Tibial nerve (tissue), 3 donors: ENCODE data around the gene PLA2G2A.

ENCODE experiments used
- POLR2A ChIP-seq, 2 donors: fragments of 450-650 bp; IDR thresholded peaks; one replicate each; pipeline ENCODE4 v1.6.1; 2017; ENCODE audit warnings: antibody characterized with exemption in 2 of 2, mild to moderate bottlenecking in 2 of 2, moderate library complexity in 2 of 2
- TF ChIP-seq, protein P1 (sequence below), 5 experiments: fragments of 200-600 bp in 3 of 5; fragments of 450-650 bp in 2 of 5; sonication (generic) in 3 of 5; IDR thresholded peaks; one replicate each; pipeline ENCODE4 v1.5.1; 2016 to 2019; ENCODE audit warnings: antibody characterized with exemption in 5 of 5, mild to moderate bottlenecking in 3 of 5, moderate library complexity in 2 of 5

- TF ChIP-seq, protein P1, sequence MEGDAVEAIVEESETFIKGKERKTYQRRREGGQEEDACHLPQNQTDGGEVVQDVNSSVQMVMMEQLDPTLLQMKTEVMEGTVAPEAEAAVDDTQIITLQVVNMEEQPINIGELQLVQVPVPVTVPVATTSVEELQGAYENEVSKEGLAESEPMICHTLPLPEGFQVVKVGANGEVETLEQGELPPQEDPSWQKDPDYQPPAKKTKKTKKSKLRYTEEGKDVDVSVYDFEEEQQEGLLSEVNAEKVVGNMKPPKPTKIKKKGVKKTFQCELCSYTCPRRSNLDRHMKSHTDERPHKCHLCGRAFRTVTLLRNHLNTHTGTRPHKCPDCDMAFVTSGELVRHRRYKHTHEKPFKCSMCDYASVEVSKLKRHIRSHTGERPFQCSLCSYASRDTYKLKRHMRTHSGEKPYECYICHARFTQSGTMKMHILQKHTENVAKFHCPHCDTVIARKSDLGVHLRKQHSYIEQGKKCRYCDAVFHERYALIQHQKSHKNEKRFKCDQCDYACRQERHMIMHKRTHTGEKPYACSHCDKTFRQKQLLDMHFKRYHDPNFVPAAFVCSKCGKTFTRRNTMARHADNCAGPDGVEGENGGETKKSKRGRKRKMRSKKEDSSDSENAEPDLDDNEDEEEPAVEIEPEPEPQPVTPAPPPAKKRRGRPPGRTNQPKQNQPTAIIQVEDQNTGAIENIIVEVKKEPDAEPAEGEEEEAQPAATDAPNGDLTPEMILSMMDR (IDR thresholded peaks at IDR 0.05), result no peak
- no peak for TF ChIP-seq POLR2A (IDR thresholded peaks at IDR 0.05)
These were observed 34.7 kb upstream of the PLA2G2A start for GRCh38 chr1:20014153-20014552.
